ENCODE data around the gene RNF25. TPM values are rescaled to one million over a fixed set of nuclear protein-coding genes. Genes with fewer than 3 reads are reported as not detected.

Gene RNF25
- total RNA-seq, 2 experiments from 2014 or later = 14.7 to 17.0 TPM

GRCh38 chr2:218710687-218711549, 39.1 kb upstream of the RNF25 start, which contains the start of gene TTLL4:
Gene TTLL4 (plus strand): TSS chr2:218710835. CDS start chr2:218737677, 26,842 bp downstream.
- H3K4me1 Mint-ChIP-seq (ENCODE audit: low read depth) = peaks cover 17% of the 10 kb centered on the region
- H3K27me3 Mint-ChIP-seq = peaks cover 1% of the 10 kb centered on the region
- ATAC-seq (peak; percentile 98), DNase-seq (peak; percentile 98)
- peak; percentile 87 for TF ChIP-seq CTCF (IDR thresholded peaks at IDR 0.05)
- no peaks in the 10 kb centered on the region for H3K9me3 Mint-ChIP-seq
- intact Hi-C loops (cut with micrococcal nuclease) = loop anchor here (1.0 kb wide), 1 partner anchor 136 kb away; no protein-coding TSS in a partner anchor
- ChIA-PET POLR2A (interaction anchor here (0.5 to 1.5 kb wide), 10 partner anchors 9 to 678 kb away, joined by 3 to 7 read pairs (median 3); partner anchors contain the start of genes RNF25 and STK36), CTCF (interaction anchor here (0.6 to 3.2 kb wide), 25 partner anchors 9 to 199 kb away, joined by 3 to 17 read pairs (median 5); partner anchors contain the start of genes BCS1L, RNF25, STK36 and ZNF142)
- peaks cover 5% of the 10 kb centered on the region for H3K36me3 Mint-ChIP-seq (ENCODE audit: low read depth)
- H3K4me3 Mint-ChIP-seq = peak within 1 kb of the TSS; percentile 86
- peak within 1 kb of the TSS; percentile 77 for H3K27ac Mint-ChIP-seq

- ChIA-PET POLR2A (interaction anchor here (0.6 to 1.5 kb wide), 7 partner anchors 8 to 200 kb away, joined by 3 to 7 read pairs (median 3); partner anchors contain the start of genes RNF25 and STK36), CTCF (interaction anchor here (0.6 to 2.2 kb wide), 19 partner anchors 8 to 166 kb away, joined by 3 to 17 read pairs (median 5); partner anchors contain the start of genes BCS1L, RNF25, STK36 and ZNF142)
- H3K4me1 Mint-ChIP-seq (ENCODE audit: low read depth) = peaks cover 15% of the 10 kb centered on the region
- intact Hi-C loops (cut with micrococcal nuclease) = no loop called here
- DNase-seq (no peak), ATAC-seq (no peak)
- H3K27ac Mint-ChIP-seq = peak overlapping the region; percentile 46
- H3K9me3 Mint-ChIP-seq = no peaks in the 10 kb centered on the region
- peaks cover 3% of the 10 kb centered on the region for H3K36me3 Mint-ChIP-seq (ENCODE audit: low read depth)
- peaks cover 1% of the 10 kb centered on the region for H3K27me3 Mint-ChIP-seq
- peak overlapping the region; percentile 86 for H3K4me3 Mint-ChIP-seq
- no peak for TF ChIP-seq CTCF (IDR thresholded peaks at IDR 0.05)
Observed at GRCh38 chr2:218710334-218710686, 38.5 kb upstream of the RNF25 start.

GRCh38 chr2:218709908-218710307, 38.1 kb upstream of the RNF25 start:
- H3K9me3 Mint-ChIP-seq = no peaks in the 10 kb centered on the region
- H3K4me3 Mint-ChIP-seq = peak overlapping the region; percentile 86
- peaks cover 1% of the 10 kb centered on the region for H3K27me3 Mint-ChIP-seq
- ATAC-seq = no peak
- DNase-seq = no peak
- peaks cover 3% of the 10 kb centered on the region for H3K36me3 Mint-ChIP-seq (ENCODE audit: low read depth)
- ChIA-PET CTCF (interaction anchor here (0.6 to 2.2 kb wide), 19 partner anchors 8 to 167 kb away, joined by 3 to 17 read pairs (median 5); partner anchors contain the start of genes BCS1L, RNF25, STK36 and ZNF142), POLR2A (interaction anchor here (0.6 to 1.5 kb wide), 5 partner anchors 8 to 200 kb away, joined by 3 to 7 read pairs (median 3); no protein-coding TSS in a partner anchor)
- H3K27ac Mint-ChIP-seq = no peak overlapping the region
- no peak for TF ChIP-seq CTCF (IDR thresholded peaks at IDR 0.05)
- H3K4me1 Mint-ChIP-seq (ENCODE audit: low read depth) = peaks cover 15% of the 10 kb centered on the region
- intact Hi-C loops (cut with micrococcal nuclease) = no loop called here

- TF ChIP-seq CTCF (IDR thresholded peaks at IDR 0.05) = no peak
- Mint-ChIP-seq H3K36me3 (ENCODE audit: low read depth) (peaks cover 3% of the 10 kb centered on the region), H3K27me3 (peaks cover 1% of the 10 kb centered on the region), H3K9me3 (no peaks in the 10 kb centered on the region), H3K27ac (no peak overlapping the region), H3K4me3 (no peak overlapping the region), H3K4me1 (ENCODE audit: low read depth) (peaks cover 8% of the 10 kb centered on the region)
- DNase-seq (peak; percentile 8), ATAC-seq (no peak)
- intact Hi-C loops (cut with micrococcal nuclease) = no loop called here
- ChIA-PET CTCF (interaction anchor here (2.0 to 2.3 kb wide), 3 partner anchors 19 to 139 kb away, joined by 6 to 8 read pairs (median 7); no protein-coding TSS in a partner anchor), POLR2A (no interaction called here)
Observed at GRCh38 chr2:218708086-218708485, 36.3 kb upstream of the RNF25 start.

Data from activated CD8-positive, alpha-beta T cell treated with anti-CD3 and anti-CD28 coated beads for 36 hours (primary cell).